ENCODE results near the gene CAPN10.
"Not testable (repeated sequence)": the region's sequence is repeated elsewhere in the genome, so short reads cannot be mapped to it uniquely, and the experiment has no call there.

The CAPN10 gene, protein sequence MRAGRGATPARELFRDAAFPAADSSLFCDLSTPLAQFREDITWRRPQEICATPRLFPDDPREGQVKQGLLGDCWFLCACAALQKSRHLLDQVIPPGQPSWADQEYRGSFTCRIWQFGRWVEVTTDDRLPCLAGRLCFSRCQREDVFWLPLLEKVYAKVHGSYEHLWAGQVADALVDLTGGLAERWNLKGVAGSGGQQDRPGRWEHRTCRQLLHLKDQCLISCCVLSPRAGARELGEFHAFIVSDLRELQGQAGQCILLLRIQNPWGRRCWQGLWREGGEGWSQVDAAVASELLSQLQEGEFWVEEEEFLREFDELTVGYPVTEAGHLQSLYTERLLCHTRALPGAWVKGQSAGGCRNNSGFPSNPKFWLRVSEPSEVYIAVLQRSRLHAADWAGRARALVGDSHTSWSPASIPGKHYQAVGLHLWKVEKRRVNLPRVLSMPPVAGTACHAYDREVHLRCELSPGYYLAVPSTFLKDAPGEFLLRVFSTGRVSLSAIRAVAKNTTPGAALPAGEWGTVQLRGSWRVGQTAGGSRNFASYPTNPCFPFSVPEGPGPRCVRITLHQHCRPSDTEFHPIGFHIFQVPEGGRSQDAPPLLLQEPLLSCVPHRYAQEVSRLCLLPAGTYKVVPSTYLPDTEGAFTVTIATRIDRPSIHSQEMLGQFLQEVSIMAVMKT

DNA sequence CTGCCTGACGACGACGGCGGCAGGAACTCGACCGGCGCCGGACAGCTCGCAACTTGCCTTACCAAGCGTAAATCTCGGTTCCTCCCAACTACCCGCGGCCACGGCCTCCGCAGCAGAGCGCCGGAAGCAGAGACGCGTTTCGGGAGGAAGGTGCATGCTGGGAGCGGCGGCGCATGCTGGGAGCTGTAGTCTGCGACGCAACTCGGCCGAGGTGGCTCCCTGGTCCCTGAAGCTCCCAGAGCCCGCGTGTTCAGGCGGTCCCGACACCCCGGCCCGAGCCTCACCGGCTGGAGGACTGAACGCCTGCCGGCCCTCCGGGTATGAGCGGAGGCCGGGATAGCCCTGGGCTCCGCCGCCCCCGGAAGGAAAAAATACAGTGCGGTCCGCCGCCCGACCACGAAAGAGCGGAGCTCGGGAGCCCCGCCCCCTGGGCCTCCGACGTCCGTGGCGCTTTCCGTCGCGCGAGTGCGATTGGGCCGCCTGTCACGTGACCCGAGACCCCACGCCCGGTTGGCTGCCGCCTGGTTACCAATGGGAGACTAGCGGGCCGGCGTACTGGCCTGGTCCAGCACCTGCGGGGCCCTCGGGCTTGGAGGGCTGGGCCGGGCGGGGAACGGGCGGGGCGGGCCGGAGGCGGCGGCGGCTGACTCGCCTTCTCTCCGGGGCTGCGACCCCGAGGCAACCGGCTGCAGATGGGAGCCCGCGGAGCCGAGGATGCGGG lies at the start of gene CAPN10:
CAPN10 (plus strand) TSS at position 537 of the 721 bp plus-strand sequence; CDS start at position 715, 178 bp downstream.
- peaks cover 64% of the 10 kb centered on the region for H3K4me1 Mint-ChIP-seq (ENCODE audit: low read depth)
- peak within 1 kb of the TSS; percentile 93 for H3K27ac Mint-ChIP-seq
- DNase-seq = peak; percentile 97
- H3K4me3 Mint-ChIP-seq = peak within 1 kb of the TSS; percentile 97
- no peaks in the 10 kb centered on the region for H3K27me3 Mint-ChIP-seq
- no peaks in the 10 kb centered on the region for H3K9me3 Mint-ChIP-seq
- H3K36me3 Mint-ChIP-seq (ENCODE audit: low read depth) = peaks cover 63% of the 10 kb centered on the region

DNA sequence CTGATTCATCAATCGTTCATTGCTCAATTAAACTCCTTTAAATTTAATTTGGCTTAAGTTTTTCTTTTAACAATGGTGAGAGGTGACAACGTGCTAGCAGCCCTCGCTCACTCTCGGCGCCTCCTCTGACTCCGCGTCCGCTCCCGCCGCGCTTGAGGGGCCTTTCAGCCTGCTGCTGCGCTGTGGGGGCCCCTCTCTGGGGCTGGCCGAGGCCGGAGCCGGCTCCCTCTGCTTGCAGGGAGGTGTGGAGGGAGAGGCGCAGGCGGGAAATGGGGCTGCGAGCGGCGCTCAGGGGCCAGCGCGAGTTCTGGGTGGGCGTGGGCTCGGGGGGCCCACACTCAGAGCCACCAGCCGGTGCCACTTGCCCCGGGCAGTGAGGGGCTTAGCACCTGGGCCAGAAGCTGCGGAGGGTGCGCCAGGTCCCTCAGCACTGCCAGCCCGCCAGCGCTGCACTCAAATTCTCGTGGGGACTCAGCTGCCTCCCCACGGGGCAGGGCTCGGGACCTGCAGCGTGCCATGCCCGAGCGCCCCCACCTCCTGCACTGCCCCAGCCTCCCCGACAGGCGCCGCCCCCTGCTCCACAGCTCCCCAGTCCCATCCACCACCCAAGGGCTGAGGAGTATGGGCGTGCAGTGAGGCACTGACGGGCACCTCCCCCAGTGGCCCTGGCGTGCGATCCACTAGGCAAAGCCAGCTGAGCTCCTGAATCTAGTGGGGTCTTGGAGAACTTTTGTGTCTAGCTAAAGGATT lies 48.3 kb upstream of the CAPN10 start:
- Mint-ChIP-seq H3K27ac (no peak overlapping the region), H3K4me3 (no peak overlapping the region), H3K9me3 (peaks cover 4% of the 10 kb centered on the region), H3K4me1 (ENCODE audit: low read depth) (peaks cover 8% of the 10 kb centered on the region), H3K27me3 (no peaks in the 10 kb centered on the region), H3K36me3 (ENCODE audit: low read depth) (peaks cover 76% of the 10 kb centered on the region)
- no peak for DNase-seq

DNA sequence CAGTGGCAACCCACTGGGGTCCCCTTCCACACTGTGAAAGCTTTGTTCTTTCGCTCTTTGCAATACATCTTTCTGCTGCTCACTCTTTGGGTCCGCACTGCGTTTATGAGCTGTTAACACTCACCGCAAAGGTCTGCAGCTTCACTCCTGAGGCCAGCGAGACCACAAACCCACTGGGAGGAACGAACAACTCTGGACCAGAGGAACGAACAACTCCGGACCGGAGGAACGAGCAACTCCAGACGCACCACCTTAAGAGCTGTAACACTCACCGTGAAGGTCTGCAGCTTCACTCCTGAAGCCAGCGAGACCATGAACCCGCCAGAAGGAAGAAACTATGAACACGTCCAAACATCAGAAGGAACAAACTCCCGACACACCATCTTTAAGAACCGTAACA lies 47.4 kb upstream of the CAPN10 start:
- H3K36me3 Mint-ChIP-seq (ENCODE audit: low read depth) = peaks cover 71% of the 10 kb centered on the region
- H3K27ac Mint-ChIP-seq; H3K4me3 Mint-ChIP-seq; H3K27me3 Mint-ChIP-seq; H3K9me3 Mint-ChIP-seq; DNase-seq; H3K4me1 Mint-ChIP-seq (ENCODE audit: low read depth): not testable (repeated sequence)

DNA sequence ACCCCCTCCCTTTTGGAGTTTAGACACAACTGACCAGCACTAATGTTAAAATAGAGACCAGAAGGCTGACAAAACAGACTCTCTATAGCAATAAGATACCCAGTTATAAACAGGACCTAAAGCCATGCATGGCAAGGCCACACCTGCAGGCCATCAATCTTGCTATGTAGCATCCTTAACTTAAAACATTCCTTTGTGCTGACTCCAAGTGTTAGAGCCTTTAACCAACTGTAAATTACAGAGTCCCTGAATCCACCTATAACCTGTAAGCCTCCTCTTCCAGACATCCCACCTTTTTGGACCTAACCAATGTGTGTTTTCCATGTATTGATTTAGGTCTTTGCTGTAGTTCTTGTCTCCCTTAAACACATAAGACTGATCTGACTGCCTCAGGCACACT lies 46.6 kb upstream of the CAPN10 start:
- peaks cover 67% of the 10 kb centered on the region for H3K36me3 Mint-ChIP-seq (ENCODE audit: low read depth)
- H3K4me3 Mint-ChIP-seq = no peak overlapping the region
- no peaks in the 10 kb centered on the region for H3K9me3 Mint-ChIP-seq
- H3K27ac Mint-ChIP-seq = no peak overlapping the region
- no peak for DNase-seq
- H3K4me1 Mint-ChIP-seq (ENCODE audit: low read depth) = peaks cover 8% of the 10 kb centered on the region
- H3K27me3 Mint-ChIP-seq = no peaks in the 10 kb centered on the region

DNA sequence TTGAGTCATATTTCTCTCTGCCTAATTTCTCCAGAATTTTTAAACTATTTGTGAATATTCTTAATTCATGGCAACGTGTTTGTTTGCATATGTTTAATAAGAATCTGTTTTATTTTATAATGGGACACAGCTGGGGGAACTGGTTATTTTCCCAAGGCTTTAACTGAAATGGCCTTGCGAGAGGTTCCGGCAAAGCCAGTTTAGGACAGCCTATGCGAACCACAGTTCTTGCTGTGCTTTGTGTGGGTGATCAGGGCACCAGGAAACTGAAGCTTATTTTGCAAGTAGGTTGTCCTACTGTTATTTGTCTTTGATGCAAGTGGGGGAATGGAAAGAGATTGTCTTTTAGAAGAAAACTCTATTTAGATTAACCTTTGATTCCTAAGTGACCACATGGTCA lies 35.2 kb upstream of the CAPN10 start:
- Mint-ChIP-seq H3K9me3 (peaks cover 5% of the 10 kb centered on the region), H3K4me1 (ENCODE audit: low read depth) (peaks cover 13% of the 10 kb centered on the region), H3K27me3 (no peaks in the 10 kb centered on the region), H3K27ac (no peak overlapping the region), H3K36me3 (ENCODE audit: low read depth) (peaks cover 71% of the 10 kb centered on the region), H3K4me3 (no peak overlapping the region)
- DNase-seq = no peak

DNA sequence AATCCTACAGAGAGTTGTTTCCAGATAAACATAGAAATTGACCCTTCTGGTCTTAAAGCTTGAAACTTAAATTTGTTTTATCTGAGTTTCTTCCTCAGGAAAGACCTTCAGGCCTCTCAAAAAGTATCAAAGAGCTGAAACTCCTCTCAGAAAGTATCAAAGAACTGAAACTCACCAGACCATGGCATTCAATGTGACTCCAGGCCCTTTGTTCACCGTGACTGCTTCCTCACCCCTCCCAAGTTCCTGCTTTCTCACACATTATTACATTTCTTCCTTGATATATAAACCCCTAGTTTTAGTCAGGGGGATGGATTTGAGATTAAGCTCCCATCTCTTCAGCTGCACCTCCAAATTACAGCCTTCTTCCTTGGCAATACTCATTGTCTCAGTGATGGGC lies 34.7 kb upstream of the CAPN10 start:
- DNase-seq = no peak
- H3K27me3 Mint-ChIP-seq = no peaks in the 10 kb centered on the region
- H3K9me3 Mint-ChIP-seq = peaks cover 5% of the 10 kb centered on the region
- no peak overlapping the region for H3K27ac Mint-ChIP-seq
- H3K4me3 Mint-ChIP-seq = no peak overlapping the region
- peaks cover 74% of the 10 kb centered on the region for H3K36me3 Mint-ChIP-seq (ENCODE audit: low read depth)
- peaks cover 18% of the 10 kb centered on the region for H3K4me1 Mint-ChIP-seq (ENCODE audit: low read depth)

DNA sequence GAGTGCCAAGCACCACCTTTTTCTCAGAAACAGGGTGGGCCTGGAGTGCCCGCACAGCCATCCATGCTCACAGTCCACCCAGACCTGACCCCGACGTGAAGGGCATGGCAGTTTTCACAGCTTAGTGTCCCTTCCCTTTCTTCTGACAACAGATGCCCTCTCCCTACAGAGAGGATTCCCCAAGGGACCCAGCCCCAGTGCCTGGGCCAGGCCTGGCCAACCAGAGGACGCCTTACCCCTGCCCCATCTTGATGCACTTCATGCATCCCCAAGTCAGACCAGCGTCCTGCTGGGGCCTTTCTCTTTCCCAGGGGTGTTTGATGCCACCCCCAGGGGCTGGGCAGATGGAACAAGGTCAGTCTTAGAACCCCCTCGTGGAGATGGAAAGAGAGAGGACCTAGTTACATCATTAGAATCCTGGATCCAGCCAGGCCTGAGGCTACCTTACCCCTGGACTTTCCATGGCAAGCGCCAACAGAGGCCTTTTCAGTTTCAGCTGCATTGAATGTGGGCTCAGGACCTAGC lies 32.5 kb upstream of the CAPN10 start:
- no peak for DNase-seq
- no peak overlapping the region for H3K4me3 Mint-ChIP-seq
- H3K4me1 Mint-ChIP-seq (ENCODE audit: low read depth) = peaks cover 30% of the 10 kb centered on the region
- peaks cover 78% of the 10 kb centered on the region for H3K36me3 Mint-ChIP-seq (ENCODE audit: low read depth)
- H3K27me3 Mint-ChIP-seq = no peaks in the 10 kb centered on the region
- no peak overlapping the region for H3K27ac Mint-ChIP-seq
- H3K9me3 Mint-ChIP-seq = peaks cover 5% of the 10 kb centered on the region

DNA sequence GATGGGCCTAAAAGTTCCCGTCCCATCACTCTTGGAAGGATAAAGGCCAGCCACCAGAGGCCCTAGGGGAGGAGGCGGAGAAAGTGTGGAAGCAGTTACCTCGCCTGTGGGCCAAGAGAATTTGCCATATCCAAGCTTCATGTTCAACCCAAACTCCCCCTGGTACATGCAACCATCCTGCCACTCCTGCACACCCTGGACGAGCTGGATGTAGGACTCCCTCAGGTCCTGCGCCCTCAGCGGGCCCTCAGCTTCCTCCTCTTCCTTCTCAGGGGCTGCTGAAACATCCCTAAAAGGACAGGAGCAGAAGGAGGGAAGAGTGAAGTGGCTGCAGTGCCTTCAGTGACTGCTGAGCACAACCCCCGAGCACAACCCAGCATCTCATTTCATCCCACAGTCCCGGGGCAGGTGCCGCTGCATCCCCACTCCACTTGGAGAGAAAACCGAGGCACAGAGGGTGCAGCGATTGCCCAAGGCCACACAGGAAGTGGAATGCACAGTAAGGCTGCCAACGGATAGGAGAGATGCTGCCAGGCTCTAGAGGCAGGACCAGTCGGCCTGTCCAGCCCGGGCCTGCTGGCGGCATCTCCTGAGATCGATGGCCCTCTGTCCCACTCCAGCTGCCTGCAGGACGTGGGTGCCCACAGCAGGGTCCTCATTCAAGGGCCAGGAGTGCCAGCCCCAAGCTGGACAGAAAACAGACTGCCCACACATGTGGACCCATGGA lies 31.6 kb upstream of the CAPN10 start:
- Mint-ChIP-seq H3K9me3 (peaks cover 5% of the 10 kb centered on the region), H3K4me1 (ENCODE audit: low read depth) (peaks cover 39% of the 10 kb centered on the region), H3K27me3 (no peaks in the 10 kb centered on the region), H3K36me3 (ENCODE audit: low read depth) (peaks cover 85% of the 10 kb centered on the region), H3K27ac (no peak overlapping the region), H3K4me3 (no peak overlapping the region)
- no peak for DNase-seq

DNA sequence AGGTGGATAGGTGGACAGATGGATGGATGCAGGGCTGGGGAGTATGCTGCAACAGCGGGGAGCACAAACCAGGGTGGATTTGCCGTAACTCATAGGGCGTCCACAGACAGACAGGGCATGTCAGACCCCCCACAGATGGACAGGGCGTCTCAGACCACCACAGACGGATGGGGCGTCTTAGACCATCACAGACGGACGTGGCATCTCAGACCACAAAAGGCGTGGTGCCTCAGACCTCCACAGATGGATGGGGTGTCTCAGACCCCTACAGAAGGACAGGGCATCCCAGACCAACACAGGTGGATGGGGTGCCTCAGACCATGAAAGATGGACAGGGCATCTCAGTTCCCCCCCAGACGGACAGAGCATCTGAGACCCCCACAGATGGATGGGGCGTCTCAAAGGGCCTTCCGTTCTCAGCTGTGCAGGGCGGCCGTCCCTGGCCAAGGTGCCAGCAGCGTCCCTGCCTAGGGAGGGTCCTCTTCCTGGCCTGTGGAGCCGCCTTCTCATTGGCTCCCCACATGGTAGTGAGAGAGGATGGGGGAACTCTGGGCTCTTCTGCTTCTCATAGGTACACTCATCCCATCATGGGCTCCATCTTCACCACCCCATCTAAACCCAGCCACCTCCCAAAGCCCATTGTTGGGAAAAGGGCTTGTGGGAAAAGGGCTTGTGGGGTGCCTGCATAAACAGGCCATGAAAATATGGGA lies 30.8 kb upstream of the CAPN10 start:
- no peak overlapping the region for H3K4me3 Mint-ChIP-seq
- H3K36me3 Mint-ChIP-seq (ENCODE audit: low read depth) = peaks cover 79% of the 10 kb centered on the region
- peaks cover 4% of the 10 kb centered on the region for H3K9me3 Mint-ChIP-seq
- no peaks in the 10 kb centered on the region for H3K27me3 Mint-ChIP-seq
- DNase-seq = no peak
- H3K27ac Mint-ChIP-seq = no peak overlapping the region
- H3K4me1 Mint-ChIP-seq (ENCODE audit: low read depth) = peaks cover 40% of the 10 kb centered on the region

DNA sequence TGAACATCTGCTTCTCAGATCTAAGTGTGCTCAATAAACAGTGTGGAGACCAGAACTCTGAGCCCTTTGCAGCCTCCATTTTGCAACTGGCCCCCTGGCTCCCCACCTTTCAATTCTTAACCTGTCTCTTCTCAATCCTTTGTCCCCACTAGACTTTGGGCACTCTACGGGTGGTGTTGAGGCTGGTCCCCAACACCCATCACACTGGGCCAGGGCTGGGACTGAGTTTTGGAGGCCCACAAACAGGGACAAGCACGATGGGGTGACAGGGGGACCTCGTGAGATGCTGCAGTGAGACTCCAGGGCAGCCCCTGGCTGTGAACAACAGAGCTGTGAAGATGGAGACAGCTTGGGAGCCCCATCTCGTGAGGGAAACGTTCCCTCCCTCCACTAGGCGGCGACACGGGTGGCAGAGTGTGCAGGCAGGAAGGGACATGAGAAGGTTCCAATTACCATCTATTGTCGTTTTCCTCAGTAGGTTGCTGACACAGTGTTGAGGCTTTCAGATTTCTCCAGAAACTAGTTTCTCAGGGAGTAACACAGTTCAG lies 29.9 kb upstream of the CAPN10 start:
- Mint-ChIP-seq H3K27me3 (no peaks in the 10 kb centered on the region), H3K4me1 (ENCODE audit: low read depth) (peaks cover 45% of the 10 kb centered on the region), H3K36me3 (ENCODE audit: low read depth) (peaks cover 76% of the 10 kb centered on the region), H3K9me3 (no peaks in the 10 kb centered on the region), H3K27ac (peak overlapping the region; percentile 71), H3K4me3 (peak overlapping the region; percentile 55)
- DNase-seq = peak; percentile 77

DNA sequence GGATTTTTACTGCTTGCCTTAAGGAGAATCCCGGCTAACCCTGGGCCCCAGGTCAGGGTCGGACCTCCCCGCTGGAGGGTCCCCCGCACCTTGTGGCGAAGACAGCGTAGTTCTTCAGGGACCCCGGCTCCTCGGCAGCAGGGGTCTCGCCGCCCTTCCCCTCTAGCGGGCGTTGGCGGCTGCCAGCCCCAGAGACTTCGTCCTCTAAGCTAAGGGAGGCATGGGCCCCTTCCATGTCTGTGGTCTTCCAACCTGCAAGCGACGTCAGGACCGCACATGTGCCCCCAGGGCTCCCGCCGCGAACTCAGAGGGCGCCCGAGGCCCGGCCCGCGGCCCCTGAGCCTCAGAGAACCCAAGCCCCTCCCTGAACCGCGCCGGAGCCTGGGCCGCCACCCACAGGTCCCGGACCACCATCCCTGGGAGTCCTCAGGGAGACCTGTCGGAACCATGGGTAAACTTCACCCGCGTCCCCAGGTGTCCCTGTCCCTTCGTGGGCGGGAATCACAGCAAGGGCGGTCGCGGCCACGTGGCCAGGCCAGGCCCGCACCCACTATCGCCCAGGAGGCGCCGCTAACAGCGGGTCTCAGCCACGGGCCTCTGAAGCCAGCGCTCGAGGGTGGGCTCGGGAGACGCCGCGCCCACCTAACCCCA lies 29.3 kb upstream of the CAPN10 start:
- Mint-ChIP-seq H3K9me3 (no peaks in the 10 kb centered on the region), H3K4me3 (peak overlapping the region; percentile 55), H3K27me3 (no peaks in the 10 kb centered on the region), H3K27ac (no peak overlapping the region), H3K36me3 (ENCODE audit: low read depth) (peaks cover 76% of the 10 kb centered on the region), H3K4me1 (ENCODE audit: low read depth) (peaks cover 48% of the 10 kb centered on the region)
- DNase-seq = no peak

DNA sequence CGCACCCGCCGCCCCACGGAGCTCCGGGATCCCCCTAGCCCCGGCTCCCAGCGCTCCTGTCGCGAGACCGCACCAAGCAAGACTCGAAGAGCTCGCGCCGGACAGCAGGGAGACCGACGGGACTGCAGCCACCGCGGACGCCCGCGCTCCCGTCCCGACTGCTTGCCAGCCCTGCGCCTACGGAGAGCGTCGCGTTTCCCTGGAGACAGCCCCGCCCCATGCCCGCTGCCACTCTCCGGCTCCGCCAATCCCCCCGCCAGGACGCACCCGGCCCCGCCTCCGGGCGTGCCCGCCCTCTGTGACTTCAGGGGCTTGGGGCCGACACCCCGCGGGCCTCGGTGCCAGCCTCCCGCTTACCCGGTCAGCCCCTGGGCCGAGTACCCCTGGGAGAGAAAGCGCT lies 28.7 kb upstream of the CAPN10 start, which contains the start of gene ANKMY1:
ANKMY1 (minus strand) TSS at position 181 of the 400 bp plus-strand sequence. CDS start 653 bp downstream, outside the sequence.
- peaks cover 76% of the 10 kb centered on the region for H3K36me3 Mint-ChIP-seq (ENCODE audit: low read depth)
- peak within 1 kb of the TSS; percentile 95 for H3K27ac Mint-ChIP-seq
- peak; percentile 85 for DNase-seq
- peaks cover 54% of the 10 kb centered on the region for H3K4me1 Mint-ChIP-seq (ENCODE audit: low read depth)
- no peaks in the 10 kb centered on the region for H3K9me3 Mint-ChIP-seq
- H3K27me3 Mint-ChIP-seq = no peaks in the 10 kb centered on the region
- H3K4me3 Mint-ChIP-seq = peak within 1 kb of the TSS; percentile 82

Measured in activated T-cell treated with anti-CD3 and anti-CD28 coated beads, Interleukin-2, amount 50 U/mL, for 24 hours (primary cell).